ENCODE measurements around the gene HBG1.

HBG1 gene

DNA sequence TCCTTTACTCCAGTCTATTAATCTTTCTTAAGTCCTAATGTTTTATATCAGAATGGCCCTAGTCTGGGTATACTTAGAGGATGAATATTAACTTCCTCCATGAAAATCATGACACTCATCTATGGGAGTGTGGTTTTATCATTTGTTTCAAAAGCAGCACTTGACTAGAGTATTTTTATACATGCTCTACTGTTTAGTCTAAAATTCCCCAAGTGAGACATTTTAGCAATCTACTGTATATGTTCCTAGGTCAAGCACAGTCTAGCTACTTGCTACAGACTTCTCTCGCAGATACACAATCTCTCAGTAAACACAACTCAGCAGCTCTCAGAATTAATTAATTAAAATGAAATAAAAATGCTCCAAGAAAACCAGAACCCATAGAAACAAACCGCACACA is 19.9 kb downstream of the HBG1 start:
- H3K4me3 ChIP-seq (ENCODE audit: low read depth, low read length), result no peak overlapping the region
- no peak for TF ChIP-seq CTCF (IDR thresholded peaks at IDR 0.05; ENCODE audit: low read depth, low read length)

GRCh38 chr11:5229356-5229755 is 20.3 kb downstream of the HBG1 start:
- H3K4me3 ChIP-seq (ENCODE audit: low read depth, low read length), result no peak overlapping the region
- TF ChIP-seq CTCF (IDR thresholded peaks at IDR 0.05; ENCODE audit: low read depth, low read length), result no peak

GRCh38 chr11:5228124-5228523 is 21.5 kb downstream of the HBG1 start:
- no peak for TF ChIP-seq CTCF (IDR thresholded peaks at IDR 0.05; ENCODE audit: low read depth, low read length)
- no peak overlapping the region for H3K4me3 ChIP-seq (ENCODE audit: low read depth, low read length)

- TF ChIP-seq CTCF (IDR thresholded peaks at IDR 0.05; ENCODE audit: low read depth, low read length), result no peak
- no peak overlapping the region for H3K4me3 ChIP-seq (ENCODE audit: low read depth, low read length)
Measured at GRCh38 chr11:5227681-5228080, 22.0 kb downstream of the HBG1 start.

DNA sequence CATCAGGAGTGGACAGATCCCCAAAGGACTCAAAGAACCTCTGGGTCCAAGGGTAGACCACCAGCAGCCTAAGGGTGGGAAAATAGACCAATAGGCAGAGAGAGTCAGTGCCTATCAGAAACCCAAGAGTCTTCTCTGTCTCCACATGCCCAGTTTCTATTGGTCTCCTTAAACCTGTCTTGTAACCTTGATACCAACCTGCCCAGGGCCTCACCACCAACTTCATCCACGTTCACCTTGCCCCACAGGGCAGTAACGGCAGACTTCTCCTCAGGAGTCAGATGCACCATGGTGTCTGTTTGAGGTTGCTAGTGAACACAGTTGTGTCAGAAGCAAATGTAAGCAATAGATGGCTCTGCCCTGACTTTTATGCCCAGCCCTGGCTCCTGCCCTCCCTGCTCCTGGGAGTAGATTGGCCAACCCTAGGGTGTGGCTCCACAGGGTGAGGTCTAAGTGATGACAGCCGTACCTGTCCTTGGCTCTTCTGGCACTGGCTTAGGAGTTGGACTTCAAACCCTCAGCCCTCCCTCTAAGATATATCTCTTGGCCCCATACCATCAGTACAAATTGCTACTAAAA is 22.8 kb downstream of the HBG1 start, which contains the start of gene HBB:
Gene HBB, minus strand, starts transcription at position 340 of the 579 bp plus-strand sequence. Its CDS starts 50 bp downstream, at position 290.
- no peak for TF ChIP-seq CTCF (IDR thresholded peaks at IDR 0.05; ENCODE audit: low read depth, low read length)
- no peak within 1 kb of the TSS for H3K4me3 ChIP-seq (ENCODE audit: low read depth, low read length)

GRCh38 chr11:5225480-5225871 is 24.2 kb downstream of the HBG1 start:
- no peak for TF ChIP-seq CTCF (IDR thresholded peaks at IDR 0.05; ENCODE audit: low read depth, low read length)

DNA sequence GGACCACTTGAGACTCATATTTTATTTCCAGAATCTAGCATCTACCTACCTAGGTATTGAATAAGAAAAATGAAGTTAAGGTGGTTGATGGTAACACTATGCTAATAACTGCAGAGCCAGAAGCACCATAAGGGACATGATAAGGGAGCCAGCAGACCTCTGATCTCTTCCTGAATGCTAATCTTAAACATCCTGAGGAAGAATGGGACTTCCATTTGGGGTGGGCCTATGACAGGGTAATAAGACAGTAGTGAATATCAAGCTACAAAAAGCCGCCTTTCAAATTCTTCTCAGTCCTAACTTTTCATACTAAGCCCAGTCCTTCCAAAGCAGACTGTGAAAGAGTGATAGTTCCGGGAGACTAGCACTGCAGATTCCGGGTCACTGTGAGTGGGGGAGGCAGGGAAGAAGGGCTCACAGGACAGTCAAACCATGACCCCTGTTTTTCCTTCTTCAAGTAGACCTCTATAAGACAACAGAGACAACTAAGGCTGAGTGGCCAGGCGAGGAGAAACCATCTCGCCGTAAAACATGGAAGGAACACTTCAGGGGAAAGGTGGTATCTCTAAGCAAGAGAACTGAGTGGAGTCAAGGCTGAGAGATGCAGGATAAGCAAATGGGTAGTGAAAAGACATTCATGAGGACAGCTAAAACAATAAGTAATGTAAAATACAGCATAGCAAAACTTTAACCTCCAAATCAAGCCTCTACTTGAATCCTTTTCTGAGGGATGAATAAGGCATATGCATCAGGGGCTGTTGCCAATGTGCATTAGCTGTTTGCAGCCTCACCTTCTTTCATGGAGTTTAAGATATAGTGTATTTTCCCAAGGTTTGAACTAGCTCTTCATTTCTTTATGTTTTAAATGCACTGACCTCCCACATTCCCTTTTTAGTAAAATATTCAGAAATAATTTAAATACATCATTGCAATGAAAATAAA is 24.8 kb downstream of the HBG1 start:
- no peak overlapping the region for H3K4me3 ChIP-seq (ENCODE audit: low read depth, low read length)
- TF ChIP-seq CTCF (IDR thresholded peaks at IDR 0.05; ENCODE audit: low read depth, low read length), result no peak

More at GRCh38 chr11:5225480-5225871, 24.2 kb downstream of the HBG1 start:
- no peak overlapping the region for H3K4me3 ChIP-seq (ENCODE audit: low read depth, low read length)

All from WI38 (cell line).